Neuronal stem cell (in vitro differentiated cells): ENCODE measurements around the gene CXCR4.

Experiments
- DNase-seq: peaks from one replicate; pipeline ENCODE4 v3.0.0-alpha.2; 2013; ENCODE audit warnings: low spot score
- H2AFZ ChIP-seq: one replicate; pipeline ENCODE4 v1.6.1; 2013; ENCODE audit warnings: mild to moderate bottlenecking, low read length, inconsistent platforms
- H2AK5ac ChIP-seq: 2 replicates; pipeline ENCODE4 v1.6.1; 2013; ENCODE audit warnings: low read depth, mild to moderate bottlenecking, inconsistent platforms, low read length, moderate library complexity, mixed read lengths
- H2BK120ac ChIP-seq: 2 replicates; pipeline ENCODE4 v1.6.1; 2013; ENCODE audit warnings: low read depth, mild to moderate bottlenecking, inconsistent platforms, low read length, moderate library complexity, mixed read lengths
- H2BK12ac ChIP-seq: one replicate; pipeline ENCODE4 v1.6.1; 2013; ENCODE audit warnings: low read length, inconsistent platforms
- H2BK15ac ChIP-seq: 2 replicates; pipeline ENCODE4 v1.6.1; 2013; ENCODE audit warnings: mild to moderate bottlenecking, low read length, inconsistent platforms, mixed read lengths
- H2BK5ac ChIP-seq: one replicate; pipeline ENCODE4 v1.6.1; 2013; ENCODE audit warnings: inconsistent platforms, mild to moderate bottlenecking, low read length, moderate library complexity
- H3K14ac ChIP-seq: one replicate; pipeline ENCODE4 v1.6.1; 2013; ENCODE audit warnings: low read length, inconsistent platforms
- H3K18ac ChIP-seq: 2 replicates; pipeline ENCODE4 v1.6.1; 2013; ENCODE audit warnings: low read length, inconsistent platforms
- H3K23ac ChIP-seq: 2 replicates; pipeline ENCODE4 v1.6.1; 2013; ENCODE audit warnings: low read depth, mild to moderate bottlenecking, mixed read lengths, low read length, inconsistent platforms; ENCODE audit not compliant: poor library complexity
- H3K27ac ChIP-seq: replicated peaks from 3 replicates; pipeline ENCODE4 v1.5.1; 2013; ENCODE audit warnings: low read length, inconsistent platforms
- H3K27me3 ChIP-seq, 3 experiments: 2 replicates each; pipeline ENCODE4 v1.6.1; 2013; ENCODE audit warnings: low read length in 3 of 3, mild to moderate bottlenecking in 2 of 3, inconsistent platforms in 1 of 3, low read depth in 1 of 3, mixed read lengths in 1 of 3, moderate library complexity in 1 of 3; ENCODE audit not compliant: control insufficient read depth in 3 of 3, insufficient read depth in 3 of 3
- H3K36me3 ChIP-seq, 2 donors: replicated peaks in 1 of 2; 2 replicates each; pipeline ENCODE4 v1.6.1; 2013; ENCODE audit warnings: low read length in 2 of 2; ENCODE audit not compliant: control insufficient read depth in 2 of 2, insufficient read depth in 2 of 2
- H3K4ac ChIP-seq: 2 replicates; pipeline ENCODE4 v1.6.1; 2013; ENCODE audit warnings: inconsistent platforms, mild to moderate bottlenecking, low read length, moderate library complexity
- H3K4me1 ChIP-seq, 2 donors: 1 replicate in 1 of 2; 2 replicates in 1 of 2; pipeline ENCODE4 v1.6.1; 2013; ENCODE audit warnings: low read length in 2 of 2, low read depth in 1 of 2; ENCODE audit not compliant: control insufficient read depth in 2 of 2, insufficient read depth in 1 of 2
- H3K4me2 ChIP-seq: one replicate; pipeline ENCODE4 v1.6.1; 2013; ENCODE audit warnings: mild to moderate bottlenecking, low read length, inconsistent platforms; ENCODE audit not compliant: insufficient read depth, poor library complexity, severe bottlenecking
- H3K4me3 ChIP-seq, 2 donors: 2 replicates each; pipeline ENCODE4 v1.5.1; 2013; ENCODE audit warnings: low read length in 2 of 2, mild to moderate bottlenecking in 2 of 2, inconsistent platforms in 1 of 2, moderate library complexity in 1 of 2
- H3K79me1 ChIP-seq: one replicate; pipeline ENCODE4 v1.6.1; 2013; ENCODE audit warnings: low read depth, mild to moderate bottlenecking, inconsistent platforms, low read length, moderate library complexity
- H3K9ac ChIP-seq: one replicate; pipeline ENCODE4 v1.6.1; 2013; ENCODE audit warnings: mild to moderate bottlenecking, low read depth, low read length, inconsistent platforms; ENCODE audit not compliant: poor library complexity
- H3K9me3 ChIP-seq, 2 donors: replicated peaks in 1 of 2; 2 replicates each; pipeline versions ENCODE3 to v1.6.1; 2013; ENCODE audit warnings: low read length in 2 of 2, mild to moderate bottlenecking in 2 of 2, inconsistent platforms in 1 of 2, low read depth in 1 of 2, mixed read lengths in 1 of 2, moderate library complexity in 1 of 2; ENCODE audit not compliant: control insufficient read depth in 2 of 2, insufficient read depth in 1 of 2
- H4K8ac ChIP-seq: one replicate; pipeline ENCODE4 v1.6.1; 2013; ENCODE audit warnings: low read depth, mild to moderate bottlenecking, inconsistent platforms, low read length, moderate library complexity
- H4K91ac ChIP-seq: one replicate; pipeline ENCODE4 v1.6.1; 2013; ENCODE audit warnings: low read length, low read depth, mild to moderate bottlenecking, inconsistent platforms; ENCODE audit not compliant: poor library complexity
- WGBS, 2 donors: extraction: QIAGEN DNeasy Blood & Tissue Kit; methylation state at CpG; one replicate each; pipeline ENCODE4 v1.1.7; 2013; ENCODE audit warnings: missing lambda C conversion rate in 2 of 2, mixed read lengths in 1 of 2; ENCODE audit not compliant: insufficient read length in 2 of 2, insufficient replicate concordance in 1 of 2; ENCODE audit errors: extremely low coverage in 2 of 2; 5-methylcytosine and 5-hydroxymethylcytosine counted together

Gene CXCR4

GRCh38 chr2:136081582-136082210 lies 36.3 kb downstream of the CXCR4 start:
- H2BK15ac ChIP-seq = no peak overlapping the region
- DNase-seq = no peak
- no peak overlapping the region for H3K18ac ChIP-seq
- H3K36me3 ChIP-seq = no peaks in the 10 kb centered on the region
- H3K79me1 ChIP-seq = no peaks in the 10 kb centered on the region
- no peak overlapping the region for H3K27ac ChIP-seq
- H3K27me3 ChIP-seq = peaks cover 0 to 2% (median 0%) of the 10 kb centered on the region in 3 experiments
- H3K4ac ChIP-seq = no peak overlapping the region
- peaks cover under 1 to 5% of the 10 kb centered on the region in 2 donors for H3K4me1 ChIP-seq
- H2BK120ac ChIP-seq = no peak overlapping the region
- no peak overlapping the region for H4K8ac ChIP-seq
- H3K4me3 ChIP-seq = no peak overlapping the region
- H2BK5ac ChIP-seq = no peak overlapping the region
- H3K14ac ChIP-seq = no peak overlapping the region
- no peak overlapping the region for H3K9ac ChIP-seq
- peaks cover 0 to 8% of the 10 kb centered on the region in 2 donors for H3K9me3 ChIP-seq
- no peak overlapping the region for H2AFZ ChIP-seq
- H2BK12ac ChIP-seq = no peak overlapping the region
- H3K4me2 ChIP-seq = no peak overlapping the region
- H2AK5ac ChIP-seq = no peak overlapping the region
- H4K91ac ChIP-seq = no peak overlapping the region
- no peak overlapping the region for H3K23ac ChIP-seq
- no CpG with 5 or more reads among the region's 3 CpGs for WGBS, 2 donors

- peaks cover 5 to 6% of the 10 kb centered on the region in 2 donors for H3K4me1 ChIP-seq
- no CpG with 5 or more reads among the region's 2 CpGs for WGBS, 2 donors
- no peak overlapping the region for H2BK5ac ChIP-seq
- H3K4me3 ChIP-seq = no peak overlapping the region
- no peak overlapping the region for H3K14ac ChIP-seq
- no peak overlapping the region for H2BK12ac ChIP-seq
- no peak overlapping the region for H4K91ac ChIP-seq
- H2AFZ ChIP-seq = no peak overlapping the region
- H3K79me1 ChIP-seq = no peaks in the 10 kb centered on the region
- no peak overlapping the region for H2BK120ac ChIP-seq
- DNase-seq = no peak
- H3K18ac ChIP-seq = no peak overlapping the region
- H3K27ac ChIP-seq = no peak overlapping the region
- H3K9ac ChIP-seq = no peak overlapping the region
- H3K4ac ChIP-seq = no peak overlapping the region
- no peak overlapping the region for H2BK15ac ChIP-seq
- H3K36me3 ChIP-seq = no peaks in the 10 kb centered on the region
- no peak overlapping the region for H4K8ac ChIP-seq
- no peaks in the 10 kb centered on the region for H3K27me3 ChIP-seq
- peaks cover 0 to 8% of the 10 kb centered on the region in 2 donors for H3K9me3 ChIP-seq
- H3K4me2 ChIP-seq = no peak overlapping the region
- no peak overlapping the region for H2AK5ac ChIP-seq
- H3K23ac ChIP-seq = no peak overlapping the region
Observed at GRCh38 chr2:136080114-136080513, 37.8 kb downstream of the CXCR4 start.

GRCh38 chr2:136077107-136077506 lies 40.8 kb downstream of the CXCR4 start:
- H3K18ac ChIP-seq = no peak overlapping the region
- peaks cover 3 to 6% of the 10 kb centered on the region in 2 donors for H3K4me1 ChIP-seq
- no CpG with 5 or more reads among the region's 5 CpGs for WGBS, 2 donors
- no peak overlapping the region for H2BK15ac ChIP-seq
- H2BK12ac ChIP-seq = no peak overlapping the region
- H2AK5ac ChIP-seq = no peak overlapping the region
- H3K4me2 ChIP-seq = no peak overlapping the region
- H3K4me3 ChIP-seq = no peak overlapping the region
- no peaks in the 10 kb centered on the region for H3K79me1 ChIP-seq
- no peak overlapping the region for H3K23ac ChIP-seq
- no peak overlapping the region for H4K8ac ChIP-seq
- H3K9me3 ChIP-seq = peaks cover 4 to 14% of the 10 kb centered on the region in 2 donors
- no peak overlapping the region for H3K4ac ChIP-seq
- no peak for DNase-seq
- no peak overlapping the region for H3K27ac ChIP-seq
- H4K91ac ChIP-seq = no peak overlapping the region
- H3K9ac ChIP-seq = no peak overlapping the region
- H3K27me3 ChIP-seq = no peaks in the 10 kb centered on the region
- H2BK5ac ChIP-seq = no peak overlapping the region
- H2AFZ ChIP-seq = no peak overlapping the region
- H2BK120ac ChIP-seq = no peak overlapping the region
- H3K36me3 ChIP-seq = no peaks in the 10 kb centered on the region
- H3K14ac ChIP-seq = no peak overlapping the region

GRCh38 chr2:136075476-136075875 lies 42.5 kb downstream of the CXCR4 start:
- Histone ChIP-seq H3K27me3 (no peaks in the 10 kb centered on the region), H3K27ac (no peak overlapping the region)

More at GRCh38 chr2:136075476-136075875, 42.5 kb downstream of the CXCR4 start:
- no peak overlapping the region for H2AFZ ChIP-seq
- no peak overlapping the region for H2BK120ac ChIP-seq
- WGBS, 2 donors = no CpG with 5 or more reads among the region's 12 CpGs
- no peak overlapping the region for H3K9ac ChIP-seq
- H3K18ac ChIP-seq = no peak overlapping the region
- H3K4me1 ChIP-seq = peaks cover 0 to 6% of the 10 kb centered on the region in 2 donors
- DNase-seq = no peak
- H2AK5ac ChIP-seq = no peak overlapping the region
- no peak overlapping the region for H2BK15ac ChIP-seq
- H3K14ac ChIP-seq = no peak overlapping the region
- no peak overlapping the region for H2BK12ac ChIP-seq
- no peak overlapping the region for H3K4ac ChIP-seq
- H2BK5ac ChIP-seq = no peak overlapping the region
- H3K36me3 ChIP-seq = no peaks in the 10 kb centered on the region
- no peaks in the 10 kb centered on the region for H3K79me1 ChIP-seq
- no peak overlapping the region for H3K4me2 ChIP-seq
- H3K23ac ChIP-seq = no peak overlapping the region
- H4K91ac ChIP-seq = no peak overlapping the region
- no peak overlapping the region for H4K8ac ChIP-seq
- peaks cover 4 to 14% of the 10 kb centered on the region in 2 donors for H3K9me3 ChIP-seq
- no peak overlapping the region for H3K4me3 ChIP-seq
